Testis (tissue), 3 donors: ENCODE results near the gene ZMYND19. TPM values are rescaled to one million over a fixed set of nuclear protein-coding genes. Genes with fewer than 3 reads are reported as not detected.
A peak's percentile ranks its signal among the peaks of the same experiment; 100 is the strongest.

Experiments
- DNase-seq: peaks from one replicate; pipeline ENCODE4 v3.0.0-alpha.2; 2019
- H3K27ac ChIP-seq, 2 donors: fragments of 200-600 bp; sonication (generic); one replicate each; pipeline ENCODE4 v1.5.1; 2019
- H3K27me3 ChIP-seq: fragments of 200-600 bp; sonication (generic); one replicate; pipeline ENCODE4 v1.5.1; 2019
- H3K36me3 ChIP-seq: fragments of 200-600 bp; sonication (generic); one replicate; pipeline ENCODE4 v1.5.1; 2017; ENCODE audit warnings: low read depth; ENCODE audit errors: missing control alignments
- H3K4me1 ChIP-seq: fragments of 200-600 bp; sonication (generic); one replicate; pipeline ENCODE4 v1.5.1; 2019
- H3K4me3 ChIP-seq, 2 donors: fragments of 200-600 bp; sonication (generic); one replicate each; pipeline ENCODE4 v1.5.1; 2017 to 2019
- H3K9me3 ChIP-seq: fragments of 200-600 bp; sonication (generic); one replicate; pipeline ENCODE4 v1.5.1; 2017
- CTCF ChIP-seq, 3 experiments: fragments of 450-650 bp in 2 of 3; fragments of 200-600 bp in 1 of 3; sonication (generic) in 1 of 3; IDR thresholded peaks; one replicate each; pipeline ENCODE4 v1.5.1; 2016 to 2019; ENCODE audit warnings: antibody characterized with exemption in 3 of 3, mild to moderate bottlenecking in 2 of 3, moderate library complexity in 1 of 3
- POLR2A ChIP-seq: fragments of 450-650 bp; IDR thresholded peaks from one replicate; pipeline ENCODE4 v1.6.1; 2017; ENCODE audit warnings: antibody characterized with exemption, mild to moderate bottlenecking, moderate library complexity
- WGBS, 2 donors: methylation state at CpG; one replicate each; pipeline ENCODE4 v1.1.5; 2018; 5-methylcytosine and 5-hydroxymethylcytosine counted together
- intact Hi-C: fragments of 100-400 bp; cut with DNase I; formaldehyde crosslinking; loops from one replicate; pipeline ENCODE4 v1.15.1; 2023; ENCODE audit warnings: low total_unique reads
- polyA plus RNA-seq: library from polyadenylated mRNA; stranded (reverse); fragments of 350-450 nt; fragmentation: Illumina TruSeq; extraction: RNeasy Lipid Tissue Mini Kit (QIAGEN cat#74804); gene quantifications from one replicate; pipeline ENCODE4 v1.2.3, GENCODE V29; 2014; ENCODE audit warnings: low read depth, low replicate concordance; ENCODE audit not compliant: insufficient read depth
- total RNA-seq, 2 donors: library from RNA; depleted of rRNA; stranded (reverse); fragments of >200 nt; gene quantifications; one replicate each; pipeline ENCODE4 v1.2.3, GENCODE V29; 2016

The ZMYND19 gene
- total and polyA plus RNA-seq, 3 donors from 2014 or later, result 72.2 to 81.0 (median 73.8) TPM

- TF ChIP-seq POLR2A (no peak), CTCF (IDR thresholded peaks at IDR 0.05) (peak; percentile 87 to 96 (median 95))
- 0 to 3% methylated on average over 1 to 81 of the region's 82 CpGs for WGBS, 2 donors
- no peaks in the 10 kb centered on the region for H3K9me3 ChIP-seq
- H3K4me1 ChIP-seq, result peaks cover 6% of the 10 kb centered on the region
- peak within 1 kb of the TSS; percentile 95 to 98 for H3K4me3 ChIP-seq
- DNase-seq, result peak; percentile 96
- no peaks in the 10 kb centered on the region for H3K36me3 ChIP-seq
- H3K27me3 ChIP-seq, result no peaks in the 10 kb centered on the region
- peak within 1 kb of the TSS; percentile 77 to 79 for H3K27ac ChIP-seq
- intact Hi-C loops, result no loop called here
Measured at GRCh38 chr9:137578518-137579258, 11.6 kb downstream of the ZMYND19 start, which contains the start of gene DPH7. Gene DPH7, minus strand, starts transcription at chr9:137578925. Its CDS starts 148 bp downstream, at chr9:137578777.

- intact Hi-C loops, result no loop called here
- WGBS, 2 donors, result 87 to 89% methylated on average over 12 of the region's 12 CpGs
- no peak for DNase-seq
- Histone ChIP-seq H3K4me3 (no peak overlapping the region), H3K36me3 (no peaks in the 10 kb centered on the region), H3K4me1 (peaks cover 6% of the 10 kb centered on the region), H3K27ac (no peak overlapping the region), H3K27me3 (no peaks in the 10 kb centered on the region), H3K9me3 (no peaks in the 10 kb centered on the region)
- TF ChIP-seq CTCF (IDR thresholded peaks at IDR 0.05), result no peak
- no peak for TF ChIP-seq POLR2A
Measured at GRCh38 chr9:137575716-137576411, 14.4 kb downstream of the ZMYND19 start.

DNA sequence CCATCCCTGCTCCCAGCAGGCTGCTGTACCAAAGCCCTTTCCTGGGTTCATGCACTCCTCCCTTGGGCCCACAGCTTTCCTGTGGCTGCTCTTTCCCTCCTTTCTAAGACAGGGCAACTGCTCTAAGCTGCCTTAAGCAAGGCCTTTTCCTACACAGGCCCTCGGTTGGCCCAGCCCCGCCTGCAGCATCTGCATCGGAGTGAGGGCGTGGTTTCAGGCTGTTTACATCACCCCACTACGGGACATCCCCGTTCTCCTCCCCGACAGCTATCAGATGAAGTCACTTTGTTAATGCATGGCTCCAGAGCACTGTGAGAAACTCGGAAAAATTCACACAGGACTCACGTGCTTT, 15.0 kb downstream of the ZMYND19 start:
- Histone ChIP-seq H3K27ac (no peak overlapping the region), H3K36me3 (no peaks in the 10 kb centered on the region), H3K9me3 (no peaks in the 10 kb centered on the region), H3K4me1 (peaks cover 6% of the 10 kb centered on the region), H3K27me3 (no peaks in the 10 kb centered on the region), H3K4me3 (no peak overlapping the region)
- TF ChIP-seq POLR2A (no peak), CTCF (IDR thresholded peaks at IDR 0.05) (no peak)
- 74 to 81% methylated on average over 9 of the region's 9 CpGs for WGBS, 2 donors
- no peak for DNase-seq
- intact Hi-C loops, result no loop called here

- DNase-seq, result no peak
- Histone ChIP-seq H3K27me3 (no peaks in the 10 kb centered on the region), H3K4me3 (no peak overlapping the region), H3K27ac (no peak overlapping the region), H3K4me1 (peaks cover 6% of the 10 kb centered on the region), H3K36me3 (no peaks in the 10 kb centered on the region), H3K9me3 (no peaks in the 10 kb centered on the region)
- TF ChIP-seq POLR2A (no peak), CTCF (IDR thresholded peaks at IDR 0.05) (no peak)
- intact Hi-C loops, result no loop called here
- WGBS, 2 donors, result 92% methylated on average over 7 to 10 of the region's 10 CpGs
Measured at GRCh38 chr9:137574192-137574591, 16.1 kb downstream of the ZMYND19 start.
